CD4-positive, alpha-beta memory T cell (primary cell): ENCODE data around the gene INF2. TPM values are rescaled to one million over a fixed set of nuclear protein-coding genes. Genes with fewer than 3 reads are reported as not detected.

Experiments
- CTCF ChIA-PET: fragments of 350-600 bp; sonication (Branson Sonifier 250); formaldehyde crosslinking; loops from one replicate; lab custom pipeline; 2021; ENCODE audit warnings: inconsistent platforms; ENCODE audit not compliant: partially characterized antibody; lab: Charles Lee
- POLR2A ChIA-PET: fragments of 350-600 bp; sonication (Branson Sonifier 250); formaldehyde crosslinking; loops from one replicate; lab custom pipeline; 2021; ENCODE audit not compliant: partially characterized antibody; lab: Charles Lee
- DNase-seq, 5 donors: peaks; one replicate each; pipeline versions ENCODE4 v3.0.0 to v3.0.0-alpha.2; 2020 to 2022; ENCODE audit warnings: mixed read lengths in 1 of 5
- H3K27ac ChIP-seq: one replicate; pipeline ENCODE4 v1.7.0; 2013; ENCODE audit warnings: low read depth, low read length
- H3K27me3 ChIP-seq: 2 replicates; pipeline ENCODE4 v1.7.0; 2013; ENCODE audit warnings: mild to moderate bottlenecking, low read length, moderate library complexity; ENCODE audit not compliant: insufficient read depth
- H3K36me3 ChIP-seq: 2 replicates; pipeline ENCODE4 v1.7.0; 2013; ENCODE audit warnings: mild to moderate bottlenecking, low read length, moderate library complexity; ENCODE audit not compliant: insufficient read depth
- H3K4me1 ChIP-seq: 2 replicates; pipeline ENCODE4 v1.7.0; 2013; ENCODE audit warnings: mild to moderate bottlenecking, low read length, moderate library complexity; ENCODE audit not compliant: insufficient read depth
- H3K4me3 ChIP-seq, 2 donors: one replicate each; pipeline ENCODE4 v1.7.0; 2013; ENCODE audit warnings: low read length in 2 of 2, mild to moderate bottlenecking in 1 of 2
- H3K9me3 ChIP-seq, 2 donors: one replicate each; pipeline ENCODE4 v1.7.0; 2013; ENCODE audit warnings: low read length in 2 of 2, control low read depth in 1 of 2; ENCODE audit not compliant: control insufficient read depth in 1 of 2
- H3K27ac Mint-ChIP-seq, 7 donors: one replicate each; pipeline ENCODE4 v1.8.0; 2020 to 2021; ENCODE audit warnings: mixed read lengths in 7 of 7, mild to moderate bottlenecking in 6 of 7, inconsistent platforms in 3 of 7, moderate library complexity in 3 of 7
- H3K27me3 Mint-ChIP-seq, 2 donors: one replicate each; pipeline ENCODE4 v1.8.0; 2020 to 2021; ENCODE audit warnings: mixed read lengths in 2 of 2
- H3K36me3 Mint-ChIP-seq, 2 donors: one replicate each; pipeline ENCODE4 v1.8.0; 2020 to 2021; ENCODE audit warnings: mixed read lengths in 2 of 2, inconsistent platforms in 1 of 2, mild to moderate bottlenecking in 1 of 2
- H3K4me1 Mint-ChIP-seq, 4 donors: one replicate each; pipeline ENCODE4 v1.8.0; 2020 to 2021; ENCODE audit warnings: mixed read lengths in 4 of 4, mild to moderate bottlenecking in 1 of 4
- H3K4me3 Mint-ChIP-seq, 8 donors: one replicate each; pipeline ENCODE4 v1.8.0; 2020 to 2021; ENCODE audit warnings: mixed read lengths in 8 of 8, mild to moderate bottlenecking in 7 of 8, moderate library complexity in 6 of 8, inconsistent platforms in 3 of 8
- H3K9me3 Mint-ChIP-seq, 8 donors: one replicate each; pipeline ENCODE4 v1.8.0; 2020 to 2021; ENCODE audit warnings: mixed read lengths in 8 of 8, mild to moderate bottlenecking in 5 of 8, inconsistent platforms in 3 of 8, moderate library complexity in 1 of 8
- intact Hi-C: fragments of 100-400 bp; cut with micrococcal nuclease; formaldehyde crosslinking; loops from one replicate; pipeline ENCODE4 v1.15.1; 2023
- polyA plus RNA-seq, 2 donors: library from polyadenylated mRNA; unstranded; fragments of 300-500 nt; fragmentation: Illumina TruSeq; gene quantifications; one replicate each; pipeline ENCODE4 v1.2.3, GENCODE V29; 2021
- total RNA-seq, 2 experiments: library from RNA; stranded (reverse); gene quantifications; one replicate each; pipeline ENCODE4 v1.2.3, GENCODE V29; 2021

INF2 gene
- total and polyA plus RNA-seq, 4 experiments from 2014 or later, result 4.0 to 96.8 (median 52.4) TPM

GRCh38 chr14:104714066-104714465, 24.6 kb downstream of the INF2 start:
- Mint-ChIP-seq H3K4me3 (no peak overlapping the region), H3K4me1 (peaks cover 0 to 2% (median under 1%) of the 10 kb centered on the region in 4 donors), H3K27ac (no peak overlapping the region), H3K9me3 (no peaks in the 10 kb centered on the region), H3K36me3 (peaks cover 3 to 17% of the 10 kb centered on the region in 2 donors), H3K27me3 (no peaks in the 10 kb centered on the region)
- intact Hi-C loops, result no loop called here
- POLR2A ChIA-PET, result no interaction called here
- no peaks in the 10 kb centered on the region for H3K9me3 ChIP-seq
- H3K27me3 ChIP-seq, result no peaks in the 10 kb centered on the region
- H3K27ac ChIP-seq, result no peak overlapping the region
- DNase-seq, result no peak
- H3K4me3 ChIP-seq, result no peak overlapping the region
- H3K36me3 ChIP-seq, result peaks cover 17% of the 10 kb centered on the region
- CTCF ChIA-PET, result no interaction called here
- H3K4me1 ChIP-seq, result no peaks in the 10 kb centered on the region

- Mint-ChIP-seq H3K27me3 (no peaks in the 10 kb centered on the region), H3K36me3 (peaks cover 3 to 17% of the 10 kb centered on the region in 2 donors), H3K4me3 (no peak overlapping the region), H3K4me1 (peaks cover 0 to 2% (median under 1%) of the 10 kb centered on the region in 4 donors), H3K27ac (no peak overlapping the region), H3K9me3 (no peaks in the 10 kb centered on the region)
- Histone ChIP-seq H3K27ac (no peak overlapping the region), H3K27me3 (no peaks in the 10 kb centered on the region), H3K4me1 (no peaks in the 10 kb centered on the region), H3K4me3 (no peak overlapping the region), H3K36me3 (peaks cover 17% of the 10 kb centered on the region), H3K9me3 (no peaks in the 10 kb centered on the region)
- POLR2A ChIA-PET, result no interaction called here
- intact Hi-C loops, result no loop called here
- CTCF ChIA-PET, result no interaction called here
- DNase-seq, result no peak
These were observed 25.3 kb downstream of the INF2 start for GRCh38 chr14:104714681-104715080.

- intact Hi-C loops, result no loop called here
- no peak overlapping the region for H3K27ac ChIP-seq
- no peak for DNase-seq
- H3K9me3 ChIP-seq, result no peaks in the 10 kb centered on the region
- ChIA-PET CTCF (no interaction called here), POLR2A (no interaction called here)
- H3K4me1 ChIP-seq, result no peaks in the 10 kb centered on the region
- H3K27ac Mint-ChIP-seq, result no peak overlapping the region
- peaks cover 17% of the 10 kb centered on the region for H3K36me3 ChIP-seq
- H3K36me3 Mint-ChIP-seq, result peaks cover 3 to 19% of the 10 kb centered on the region in 2 donors
- no peaks in the 10 kb centered on the region for H3K27me3 Mint-ChIP-seq
- no peak overlapping the region for H3K4me3 ChIP-seq
- H3K27me3 ChIP-seq, result no peaks in the 10 kb centered on the region
- H3K4me3 Mint-ChIP-seq, result no peak overlapping the region
- no peaks in the 10 kb centered on the region for H3K9me3 Mint-ChIP-seq
- peaks cover 0 to 2% (median under 1%) of the 10 kb centered on the region in 4 donors for H3K4me1 Mint-ChIP-seq
These were observed 26.0 kb downstream of the INF2 start for GRCh38 chr14:104715416-104715815.

GRCh38 chr14:104715871-104716270, 26.5 kb downstream of the INF2 start:
- intact Hi-C loops, result no loop called here
- H3K4me1 ChIP-seq, result no peaks in the 10 kb centered on the region
- POLR2A ChIA-PET, result no interaction called here
- H3K4me3 ChIP-seq, result no peak overlapping the region
- peaks cover 0 to 2% (median under 1%) of the 10 kb centered on the region in 4 donors for H3K4me1 Mint-ChIP-seq
- H3K36me3 Mint-ChIP-seq, result peaks cover 3 to 19% of the 10 kb centered on the region in 2 donors
- H3K27ac ChIP-seq, result no peak overlapping the region
- no peaks in the 10 kb centered on the region for H3K9me3 Mint-ChIP-seq
- CTCF ChIA-PET, result no interaction called here
- H3K27me3 Mint-ChIP-seq, result no peaks in the 10 kb centered on the region
- DNase-seq, result no peak
- H3K4me3 Mint-ChIP-seq, result no peak overlapping the region
- no peak overlapping the region for H3K27ac Mint-ChIP-seq
- no peaks in the 10 kb centered on the region for H3K9me3 ChIP-seq
- H3K27me3 ChIP-seq, result no peaks in the 10 kb centered on the region
- peaks cover 14% of the 10 kb centered on the region for H3K36me3 ChIP-seq

GRCh38 chr14:104717137-104717536, 27.7 kb downstream of the INF2 start:
- H3K27me3 ChIP-seq, result no peaks in the 10 kb centered on the region
- no peaks in the 10 kb centered on the region for H3K9me3 ChIP-seq
- H3K36me3 ChIP-seq, result peaks cover 1% of the 10 kb centered on the region
- H3K4me3 Mint-ChIP-seq, result no peak overlapping the region
- no peaks in the 10 kb centered on the region for H3K9me3 Mint-ChIP-seq
- H3K27ac ChIP-seq, result no peak overlapping the region
- peaks cover 0 to 2% (median under 1%) of the 10 kb centered on the region in 4 donors for H3K4me1 Mint-ChIP-seq
- CTCF ChIA-PET, result no interaction called here
- no peaks in the 10 kb centered on the region for H3K4me1 ChIP-seq
- H3K27ac Mint-ChIP-seq, result no peak overlapping the region
- intact Hi-C loops, result no loop called here
- POLR2A ChIA-PET, result no interaction called here
- no peaks in the 10 kb centered on the region for H3K27me3 Mint-ChIP-seq
- no peak overlapping the region for H3K4me3 ChIP-seq
- H3K36me3 Mint-ChIP-seq, result peaks cover 3 to 19% of the 10 kb centered on the region in 2 donors
- no peak for DNase-seq

GRCh38 chr14:104717646-104718045, 28.2 kb downstream of the INF2 start:
- Histone ChIP-seq H3K27me3 (no peaks in the 10 kb centered on the region), H3K27ac (no peak overlapping the region), H3K4me3 (no peak overlapping the region), H3K9me3 (no peaks in the 10 kb centered on the region), H3K4me1 (no peaks in the 10 kb centered on the region), H3K36me3 (no peaks in the 10 kb centered on the region)
- H3K4me1 Mint-ChIP-seq, result peaks cover 0 to 2% (median under 1%) of the 10 kb centered on the region in 4 donors
- no peak overlapping the region for H3K4me3 Mint-ChIP-seq
- intact Hi-C loops, result no loop called here
- DNase-seq, result no peak
- H3K9me3 Mint-ChIP-seq, result no peaks in the 10 kb centered on the region
- CTCF ChIA-PET, result no interaction called here
- POLR2A ChIA-PET, result no interaction called here
- H3K27ac Mint-ChIP-seq, result no peak overlapping the region
- H3K36me3 Mint-ChIP-seq, result peaks cover 3 to 19% of the 10 kb centered on the region in 2 donors
- H3K27me3 Mint-ChIP-seq, result no peaks in the 10 kb centered on the region

- no peaks in the 10 kb centered on the region for H3K9me3 Mint-ChIP-seq
- H3K36me3 Mint-ChIP-seq, result peaks cover 3 to 16% of the 10 kb centered on the region in 2 donors
- H3K4me3 Mint-ChIP-seq, result no peak overlapping the region
- Histone ChIP-seq H3K27ac (no peak overlapping the region), H3K4me3 (no peak overlapping the region), H3K27me3 (no peaks in the 10 kb centered on the region), H3K9me3 (no peaks in the 10 kb centered on the region), H3K36me3 (no peaks in the 10 kb centered on the region), H3K4me1 (peaks cover under 1% of the 10 kb centered on the region)
- no peaks in the 10 kb centered on the region for H3K27me3 Mint-ChIP-seq
- intact Hi-C loops, result no loop called here
- CTCF ChIA-PET, result no interaction called here
- no peak for DNase-seq
- POLR2A ChIA-PET, result no interaction called here
- peaks cover 0 to 2% (median under 1%) of the 10 kb centered on the region in 4 donors for H3K4me1 Mint-ChIP-seq
- peak overlapping the region in 1 of 7 donors; percentile 71 for H3K27ac Mint-ChIP-seq
These were observed 28.7 kb downstream of the INF2 start for GRCh38 chr14:104718147-104718546.

GRCh38 chr14:104718871-104719270, 29.5 kb downstream of the INF2 start:
- Mint-ChIP-seq H3K36me3 (peaks cover 3 to 14% of the 10 kb centered on the region in 2 donors), H3K27me3 (no peaks in the 10 kb centered on the region), H3K27ac (no peak overlapping the region), H3K9me3 (no peaks in the 10 kb centered on the region), H3K4me3 (no peak overlapping the region), H3K4me1 (peaks cover 0 to 2% (median under 1%) of the 10 kb centered on the region in 4 donors)
- H3K4me3 ChIP-seq, result no peak overlapping the region
- no peaks in the 10 kb centered on the region for H3K36me3 ChIP-seq
- ChIA-PET CTCF (no interaction called here), POLR2A (no interaction called here)
- no peaks in the 10 kb centered on the region for H3K9me3 ChIP-seq
- intact Hi-C loops, result no loop called here
- peaks cover 5% of the 10 kb centered on the region for H3K4me1 ChIP-seq
- no peak for DNase-seq
- no peak overlapping the region for H3K27ac ChIP-seq
- no peaks in the 10 kb centered on the region for H3K27me3 ChIP-seq
